ENCODE data around the gene LARP6. TPM values are rescaled to one million over a fixed set of nuclear protein-coding genes. Genes with fewer than 3 reads are reported as not detected.
A peak's percentile ranks its signal among the peaks of the same experiment; 100 is the strongest.
"Not testable (repeated sequence)": the region's sequence is repeated elsewhere in the genome, so short reads cannot be mapped to it uniquely, and the experiment has no call there.

LARP6 gene
- total RNA-seq, 1 donor from 2014 or later: 16.3 TPM

DNA sequence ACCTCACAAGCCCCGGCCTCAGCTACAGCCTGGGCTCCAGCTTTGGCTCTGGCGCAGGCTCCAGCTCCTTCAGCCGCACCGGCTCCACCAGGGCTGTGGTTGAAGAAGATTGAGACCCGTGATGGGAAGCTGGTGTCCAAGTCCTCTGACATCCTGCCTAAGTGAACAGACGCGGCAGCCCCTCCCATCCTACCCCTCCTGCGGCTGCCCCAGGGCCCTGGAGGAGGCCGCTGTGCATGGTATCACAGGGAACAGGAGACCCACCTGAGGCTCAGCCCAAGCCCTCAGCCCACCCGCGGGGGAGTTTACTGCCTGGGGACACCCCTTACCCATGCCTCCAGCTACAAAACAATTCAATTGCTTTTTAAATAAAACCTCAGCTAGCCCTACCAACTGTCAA lies 6.0 kb upstream of the LARP6 start:
- FAIRE-seq (no peak), DNase-seq (ENCODE audit: low spot score in 2 of 2) (no peak)

DNA sequence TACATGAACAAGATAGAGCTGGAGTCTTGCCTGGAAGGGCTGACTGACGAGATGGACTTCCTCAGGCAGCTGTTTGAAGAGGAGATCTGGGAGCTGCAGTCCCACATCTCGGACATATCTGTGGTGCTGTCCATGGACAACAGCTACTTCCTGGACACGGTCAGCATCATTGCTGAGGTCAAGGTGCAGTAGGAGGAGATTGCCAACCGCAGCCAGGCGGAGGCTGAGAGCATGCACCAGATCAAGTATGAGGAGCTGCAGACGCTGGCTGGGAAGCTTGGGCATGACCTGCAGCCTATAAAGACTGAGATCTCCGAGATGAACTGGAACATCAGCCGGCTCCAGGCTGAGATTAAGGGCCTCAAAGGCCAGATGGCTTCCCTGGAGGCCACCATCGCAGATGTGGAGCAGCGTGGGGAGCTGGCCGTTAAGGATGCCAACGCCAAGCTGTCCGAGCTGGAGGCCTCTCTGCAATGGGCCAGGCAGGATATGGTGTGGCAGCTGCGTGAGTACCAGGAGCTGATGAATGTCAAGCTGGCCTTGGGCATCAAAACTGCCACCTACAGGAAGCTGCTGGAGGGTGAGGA lies 5.5 kb upstream of the LARP6 start:
- FAIRE-seq (no peak), DNase-seq (ENCODE audit: low spot score in 2 of 2) (no peak)

DNA sequence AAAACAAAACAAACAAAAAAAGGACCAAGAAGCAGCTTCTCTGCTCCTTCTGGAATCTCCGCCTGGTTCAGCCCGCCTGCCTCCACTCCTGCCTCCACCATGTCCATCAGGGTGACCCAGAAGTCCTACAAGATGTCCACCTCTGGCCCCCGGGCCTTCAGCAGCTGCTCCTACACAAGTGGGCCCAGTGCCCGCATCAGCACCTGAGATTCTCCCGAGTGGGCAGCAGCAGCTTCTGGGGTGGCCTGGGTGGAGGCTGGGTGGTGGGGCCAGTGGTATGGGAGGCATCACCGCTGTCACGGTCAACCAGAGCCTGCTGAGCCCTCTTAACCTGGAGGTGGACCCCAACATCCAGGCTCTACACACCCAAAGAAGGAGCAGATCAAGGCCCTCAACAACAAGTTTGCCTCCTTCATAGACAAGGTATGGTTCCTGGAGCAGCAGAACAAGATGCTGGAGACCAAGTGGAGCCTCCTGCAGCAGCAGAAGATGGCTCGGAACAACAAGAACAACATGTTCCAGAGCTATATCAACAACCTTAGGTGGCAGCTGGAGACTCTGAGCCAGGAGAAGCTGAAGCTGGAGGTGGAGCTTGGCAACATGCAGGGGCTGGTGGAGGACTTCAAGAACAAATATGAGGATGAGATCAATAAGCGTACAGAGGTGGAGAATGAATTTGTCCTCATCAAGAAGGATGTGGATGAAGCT lies 4.8 kb upstream of the LARP6 start:
- not testable (repeated sequence) for DNase-seq (ENCODE audit: low spot score in 2 of 2); FAIRE-seq

DNA sequence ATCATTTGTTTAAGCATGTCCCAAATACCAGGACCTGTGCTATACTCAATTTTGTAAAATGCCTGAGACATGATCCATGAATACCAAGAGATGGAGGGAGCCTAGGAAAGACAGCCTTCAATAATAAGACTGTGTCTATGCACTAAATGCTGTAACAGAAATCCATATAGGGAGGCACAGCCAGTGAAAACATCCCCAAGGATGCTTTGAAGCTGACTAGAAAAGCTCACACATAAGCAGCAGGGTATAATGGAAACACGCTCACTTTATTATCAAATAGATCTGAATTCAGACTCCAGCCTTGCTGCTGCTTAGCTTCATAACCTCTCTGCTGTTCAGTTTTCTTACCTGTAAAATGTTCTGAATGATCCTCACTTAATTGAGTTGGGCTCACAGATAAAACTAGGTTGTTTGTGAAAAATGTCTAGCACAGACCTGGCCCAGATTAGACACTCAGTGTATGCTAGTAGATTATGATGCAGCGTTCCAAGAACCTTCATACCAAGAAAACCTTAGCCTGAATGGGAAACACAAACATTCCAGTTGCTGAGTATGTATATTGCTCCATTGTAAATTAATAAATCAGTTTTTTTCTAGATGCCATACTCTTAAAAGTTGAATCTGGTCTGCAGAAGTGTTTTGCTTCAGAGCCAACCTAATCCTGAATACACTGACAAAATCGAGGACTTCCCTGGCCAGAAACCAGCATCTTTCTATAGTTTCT lies 3.8 kb upstream of the LARP6 start:
- no peak for FAIRE-seq
- no peak for DNase-seq (ENCODE audit: low spot score in 2 of 2)

DNA sequence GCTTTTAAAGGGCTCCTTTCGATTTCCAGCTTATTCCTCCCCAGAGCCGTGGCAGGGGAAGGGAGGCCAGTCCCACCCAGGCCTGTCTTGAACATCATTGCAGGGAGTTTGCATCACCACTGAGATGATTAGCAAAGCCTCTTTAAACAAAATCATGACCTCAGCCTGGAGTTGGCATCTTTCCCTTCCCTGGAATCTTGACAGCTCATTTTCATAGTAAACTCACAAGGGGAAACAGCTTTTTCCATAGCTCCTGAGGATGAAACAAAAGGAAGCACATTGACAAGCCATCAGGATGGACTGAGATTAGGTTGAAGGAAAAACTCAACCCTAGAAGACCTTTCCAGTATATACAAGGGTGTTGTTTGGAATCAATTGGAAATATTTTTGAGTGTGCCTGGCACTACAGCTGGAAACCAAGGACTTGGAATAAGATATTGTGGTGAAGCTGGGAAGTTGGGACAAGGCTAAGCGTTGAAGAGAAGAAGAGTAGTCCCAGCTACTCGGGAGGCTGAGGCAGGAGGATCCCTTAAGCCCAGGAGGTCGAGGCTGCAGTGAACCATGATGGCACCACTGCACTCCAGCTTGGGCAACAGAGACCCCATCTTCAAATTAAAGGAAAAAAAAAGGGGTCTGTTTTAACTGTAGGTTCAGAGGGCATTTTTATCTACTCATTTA lies 3.1 kb upstream of the LARP6 start:
- DNase-seq (ENCODE audit: low spot score in 2 of 2): peak in 1 of 2 donors; percentile 44
- FAIRE-seq: no peak

DNA sequence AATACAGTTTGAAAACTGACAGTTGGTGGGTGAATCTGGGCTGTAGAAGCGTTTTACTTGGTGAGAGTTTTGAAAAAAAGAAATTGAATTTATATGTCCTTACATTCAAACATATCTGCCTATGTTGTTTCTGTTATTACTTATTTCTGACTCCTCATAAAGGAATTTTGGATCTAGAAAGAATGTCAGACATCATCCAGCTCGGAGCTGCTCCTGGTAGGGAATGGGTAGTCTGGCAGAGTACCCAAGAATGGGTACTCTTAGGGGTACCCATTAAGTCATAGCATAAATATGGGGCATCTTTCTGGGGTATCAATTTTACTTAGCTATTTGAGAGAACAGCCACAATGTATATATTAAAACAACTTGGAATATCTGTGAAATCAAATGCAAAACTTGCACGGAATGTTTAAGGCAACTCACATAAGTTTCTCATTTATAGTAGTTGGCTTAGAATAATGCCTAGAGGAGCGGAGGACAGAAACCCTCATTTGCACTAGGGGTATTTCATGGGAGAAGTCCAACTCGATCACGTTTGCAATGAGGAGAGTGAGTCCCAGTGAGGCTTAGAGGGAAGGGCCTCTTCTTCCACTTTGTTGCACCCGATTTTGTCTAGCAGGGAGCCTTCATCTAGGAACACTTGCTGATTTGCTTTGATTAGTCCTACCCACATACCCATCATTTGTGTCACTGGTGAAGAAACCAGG lies 2.4 kb upstream of the LARP6 start:
- FAIRE-seq (no peak), DNase-seq (ENCODE audit: low spot score in 2 of 2) (no peak)

DNA sequence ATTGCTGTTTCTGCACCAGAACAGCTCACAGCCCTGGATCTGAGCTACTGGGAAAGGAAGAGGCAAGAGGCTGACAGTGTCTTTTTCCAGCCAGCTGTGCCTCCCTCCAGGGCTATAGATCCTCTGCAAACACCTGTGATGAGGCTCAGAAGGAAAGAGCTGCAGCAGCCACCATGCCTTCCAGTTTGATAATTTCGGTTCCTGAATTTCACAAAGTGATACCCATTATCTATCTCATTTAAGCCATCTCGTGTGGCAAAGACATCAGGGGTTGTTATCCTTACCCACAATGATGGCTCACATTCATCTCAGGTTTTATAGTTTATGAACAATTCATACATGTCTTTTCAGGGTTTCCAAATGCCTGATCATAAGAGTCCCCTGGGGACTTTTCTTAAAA lies 1.8 kb upstream of the LARP6 start:
- FAIRE-seq: no peak
- no peak for DNase-seq (ENCODE audit: low spot score in 2 of 2)

DNA sequence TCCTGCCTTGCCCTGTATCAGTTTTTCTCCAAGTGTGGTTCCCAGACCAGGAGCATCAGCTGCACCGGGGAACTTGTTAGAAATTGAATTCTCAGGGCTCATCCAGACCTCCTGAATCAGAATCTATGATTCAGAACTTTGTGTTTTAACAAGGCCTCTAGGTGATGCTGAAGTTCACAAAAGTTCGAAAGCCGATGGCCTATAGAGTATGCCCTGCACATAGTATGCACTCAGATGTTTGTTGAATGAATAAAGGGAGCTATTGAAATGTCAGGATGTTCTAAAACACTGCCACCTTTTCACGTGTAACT lies 664 bp upstream of the LARP6 start:
- peak in 1 of 2 donors; percentile 59 for DNase-seq (ENCODE audit: low spot score in 2 of 2)
- no peak for FAIRE-seq

DNA sequence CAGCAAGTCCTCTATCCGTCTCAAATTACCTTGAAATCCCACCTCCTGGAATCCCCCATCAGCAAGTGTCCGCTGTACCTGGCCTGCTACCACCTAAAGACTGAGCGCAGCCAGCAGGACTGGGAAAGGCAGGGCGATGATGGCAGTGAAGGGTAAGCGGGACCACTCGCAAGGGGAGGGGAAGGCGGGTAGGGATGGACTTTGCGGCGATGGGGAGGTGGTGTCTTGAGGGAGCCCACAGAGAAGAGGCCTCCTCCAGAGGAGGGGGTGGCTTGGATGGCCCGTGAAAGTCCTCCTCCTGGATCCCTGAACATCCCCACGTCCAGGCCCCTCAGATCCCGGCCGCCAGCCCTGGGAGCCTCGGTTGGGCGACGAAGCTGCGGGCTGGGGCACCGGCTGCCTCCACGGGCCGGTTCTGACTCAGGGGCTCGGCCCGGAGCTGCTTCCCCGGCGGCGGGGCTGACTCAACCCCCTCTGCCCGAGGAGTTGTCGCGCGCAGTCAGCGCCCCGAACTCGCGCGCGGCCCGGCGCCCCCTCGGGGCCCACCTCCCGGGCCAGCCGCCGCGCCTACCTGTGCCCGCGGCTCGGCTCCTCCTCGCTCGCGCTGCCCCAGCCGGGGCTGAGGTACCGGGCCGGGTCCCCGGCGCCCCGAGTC lies 512 bp downstream of the LARP6 start:
- FAIRE-seq (no peak), DNase-seq (ENCODE audit: low spot score in 2 of 2) (peak; percentile 47 to 54)

DNA sequence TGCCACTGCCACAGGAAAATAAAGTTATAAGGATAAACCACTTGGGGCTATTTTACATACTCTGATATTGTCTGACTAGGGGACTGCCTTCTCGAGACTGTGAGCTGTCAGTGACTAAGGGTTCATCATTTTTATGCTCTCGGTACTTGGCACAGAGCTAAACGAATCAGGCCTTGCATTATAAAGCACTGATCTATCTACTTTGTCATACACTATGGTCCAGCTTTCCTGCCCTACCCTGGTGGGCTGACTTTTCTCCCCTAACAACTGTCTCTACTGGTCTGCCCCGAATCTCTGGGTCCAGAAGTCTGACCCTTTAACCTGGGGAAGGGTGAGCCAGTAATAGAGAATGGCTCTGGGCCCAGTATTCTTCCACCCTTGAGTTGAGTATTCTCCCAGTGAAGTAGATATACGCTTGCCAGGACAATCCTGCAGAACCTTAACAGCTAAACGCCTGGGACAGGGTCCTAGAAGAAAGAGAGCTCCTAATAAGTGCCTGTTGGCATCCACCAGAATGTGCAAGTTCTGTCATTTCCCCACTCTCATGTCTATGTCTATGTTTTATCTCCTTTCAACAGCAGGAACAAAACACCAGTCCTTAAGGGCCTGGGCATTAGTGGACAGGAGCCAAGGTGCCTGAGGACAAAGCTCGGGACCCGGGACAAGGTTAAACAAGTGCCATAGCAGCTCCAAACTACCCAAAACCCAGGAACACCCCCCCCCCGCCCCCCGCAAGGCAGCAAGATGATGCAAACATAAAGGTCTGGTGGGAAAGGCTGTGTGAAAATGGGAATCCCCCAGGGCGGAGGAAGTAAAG lies 1.2 kb downstream of the LARP6 start:
- no peak for FAIRE-seq
- DNase-seq (ENCODE audit: low spot score in 2 of 2): peak in 1 of 2 donors; percentile 50

DNA sequence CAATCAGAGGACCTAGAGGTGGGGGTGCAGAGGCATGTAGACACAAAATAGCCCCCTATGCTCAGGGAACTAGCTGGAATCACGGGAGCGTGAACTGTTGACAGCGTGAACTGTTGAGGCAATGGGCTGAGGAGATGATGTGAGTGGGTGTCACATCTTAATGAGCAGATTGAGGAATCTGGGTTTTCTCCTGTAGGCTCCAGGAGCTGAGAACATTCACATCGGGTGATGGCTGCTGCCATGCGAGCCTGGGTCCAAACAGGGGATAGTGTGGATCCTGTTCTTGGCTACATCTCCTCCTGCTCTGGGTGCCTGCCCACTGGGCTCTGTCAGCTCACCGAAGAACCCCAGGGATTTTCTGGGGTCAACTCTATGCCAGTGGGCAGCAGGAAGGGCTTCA lies 2.1 kb downstream of the LARP6 start:
- FAIRE-seq (no peak), DNase-seq (ENCODE audit: low spot score in 2 of 2) (no peak)

DNA sequence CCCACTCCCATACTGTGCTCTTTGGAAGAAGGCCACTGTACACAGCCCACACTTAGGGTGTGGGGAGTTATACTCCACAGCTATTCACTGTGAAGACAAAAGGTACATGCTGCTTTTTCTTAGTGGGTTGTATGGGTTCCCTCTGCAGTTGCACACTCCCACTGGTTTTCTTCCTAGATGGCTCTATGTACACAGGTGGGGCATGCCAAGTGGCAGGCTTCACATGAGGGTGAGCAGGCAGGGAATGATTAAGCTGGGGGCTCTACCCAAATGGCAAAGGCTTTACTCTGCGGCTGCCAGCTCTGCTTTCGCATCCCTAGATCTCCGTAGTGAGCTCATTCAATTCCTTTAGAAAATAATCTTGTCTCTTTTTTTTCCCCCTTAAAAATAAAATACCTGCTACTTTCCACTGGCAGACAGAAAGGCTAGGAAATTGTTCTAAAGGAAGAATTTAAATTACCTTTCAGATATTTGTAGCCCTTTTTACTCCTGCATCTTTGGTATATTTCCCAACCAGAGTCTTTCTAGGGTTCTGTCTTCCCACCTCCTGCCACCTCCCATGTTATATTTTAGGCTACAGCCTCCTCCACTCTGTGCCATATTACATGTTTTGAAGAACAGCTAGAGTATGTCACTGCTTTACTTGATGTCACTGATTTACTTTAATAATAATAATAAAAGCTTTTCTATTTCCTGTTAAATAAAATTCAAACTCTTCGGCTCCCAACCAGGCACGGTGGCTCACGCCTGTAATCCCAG lies 8.2 kb downstream of the LARP6 start:
- DNase-seq (ENCODE audit: low spot score in 2 of 2) (no peak), FAIRE-seq (no peak)

DNA sequence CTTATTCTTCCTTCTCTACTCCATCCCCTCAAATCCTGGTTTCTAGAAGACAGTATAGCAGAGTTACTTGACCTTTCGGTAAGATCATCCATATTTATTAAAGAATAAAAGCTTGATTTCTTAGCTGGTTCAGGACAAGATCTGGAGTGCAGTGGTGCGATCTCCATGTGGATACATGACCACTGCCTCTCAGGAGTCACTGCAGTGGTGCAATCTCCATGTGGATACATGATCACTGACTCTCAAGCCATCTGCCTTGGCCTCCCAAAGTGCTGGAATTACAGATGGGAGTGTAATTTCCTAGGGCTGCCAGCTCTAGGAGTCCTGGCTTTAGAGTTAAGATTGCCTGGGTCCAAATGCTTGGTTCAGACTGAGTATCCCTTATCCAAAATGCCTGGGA lies 16.5 kb downstream of the LARP6 start:
- FAIRE-seq: no peak

DNA sequence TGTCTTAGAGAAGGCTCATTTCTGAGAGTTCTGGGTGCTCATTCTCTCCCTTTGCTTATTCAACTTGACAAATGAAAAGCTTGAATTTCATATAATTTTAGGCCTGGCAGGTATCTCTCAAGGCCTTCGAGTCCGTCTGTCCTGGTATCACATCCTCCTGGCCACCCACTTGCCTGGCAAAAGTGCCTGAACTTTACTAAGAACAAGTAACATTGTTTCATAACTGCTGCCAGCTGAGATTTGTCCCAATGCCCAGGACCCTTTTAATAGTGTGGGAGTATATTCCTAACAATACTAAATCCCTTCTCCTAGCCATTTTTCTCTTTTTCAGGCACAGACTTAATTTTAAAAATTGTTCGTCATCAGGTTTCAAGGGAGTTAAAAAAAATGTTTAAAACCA lies 18.1 kb downstream of the LARP6 start:
- FAIRE-seq (no peak), DNase-seq (ENCODE audit: low spot score in 2 of 2) (no peak)

More for the DNA sequence above, 16.5 kb downstream of the LARP6 start:
- no peak for DNase-seq (ENCODE audit: low spot score in 2 of 2)

DNA sequence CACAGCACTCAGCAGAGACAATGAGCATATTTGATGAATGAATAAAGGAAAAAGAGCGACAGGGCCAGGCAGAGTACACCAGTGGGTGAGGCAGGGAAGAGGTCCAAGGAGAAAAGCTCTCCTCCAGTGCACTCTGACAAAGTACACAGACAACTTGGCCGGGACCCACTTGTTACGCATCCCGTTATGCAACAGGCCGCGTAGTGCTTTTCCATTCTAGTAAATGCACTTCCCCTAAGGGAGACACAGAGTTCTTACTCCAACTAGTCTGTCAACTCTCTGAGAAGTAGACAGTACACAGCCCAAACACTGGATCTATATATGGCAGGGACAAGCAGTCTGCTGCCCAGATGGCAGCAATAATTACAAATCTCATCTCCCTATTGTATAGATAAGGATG lies 18.5 kb downstream of the LARP6 start:
- FAIRE-seq (no peak), DNase-seq (ENCODE audit: low spot score in 2 of 2) (no peak)

DNA sequence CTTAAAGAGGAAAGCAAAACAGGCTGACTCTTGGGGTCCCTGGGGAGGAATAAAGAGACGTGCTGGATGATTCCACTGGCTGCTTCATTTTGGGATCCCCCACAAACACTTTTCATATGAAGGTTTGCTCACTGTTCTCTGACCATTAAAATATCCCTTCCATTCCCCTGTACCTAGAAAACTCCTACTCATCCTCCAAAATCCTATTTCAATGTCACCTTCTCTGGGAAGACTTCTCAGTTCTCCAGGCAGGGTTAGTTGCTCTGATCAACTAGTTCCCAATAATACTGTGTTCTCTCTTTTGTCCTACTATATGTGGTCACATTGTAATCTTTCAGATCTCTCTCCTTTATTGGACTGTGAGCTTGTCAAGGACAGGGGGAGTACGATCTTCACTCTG lies 19.0 kb downstream of the LARP6 start:
- FAIRE-seq: no peak

DNA sequence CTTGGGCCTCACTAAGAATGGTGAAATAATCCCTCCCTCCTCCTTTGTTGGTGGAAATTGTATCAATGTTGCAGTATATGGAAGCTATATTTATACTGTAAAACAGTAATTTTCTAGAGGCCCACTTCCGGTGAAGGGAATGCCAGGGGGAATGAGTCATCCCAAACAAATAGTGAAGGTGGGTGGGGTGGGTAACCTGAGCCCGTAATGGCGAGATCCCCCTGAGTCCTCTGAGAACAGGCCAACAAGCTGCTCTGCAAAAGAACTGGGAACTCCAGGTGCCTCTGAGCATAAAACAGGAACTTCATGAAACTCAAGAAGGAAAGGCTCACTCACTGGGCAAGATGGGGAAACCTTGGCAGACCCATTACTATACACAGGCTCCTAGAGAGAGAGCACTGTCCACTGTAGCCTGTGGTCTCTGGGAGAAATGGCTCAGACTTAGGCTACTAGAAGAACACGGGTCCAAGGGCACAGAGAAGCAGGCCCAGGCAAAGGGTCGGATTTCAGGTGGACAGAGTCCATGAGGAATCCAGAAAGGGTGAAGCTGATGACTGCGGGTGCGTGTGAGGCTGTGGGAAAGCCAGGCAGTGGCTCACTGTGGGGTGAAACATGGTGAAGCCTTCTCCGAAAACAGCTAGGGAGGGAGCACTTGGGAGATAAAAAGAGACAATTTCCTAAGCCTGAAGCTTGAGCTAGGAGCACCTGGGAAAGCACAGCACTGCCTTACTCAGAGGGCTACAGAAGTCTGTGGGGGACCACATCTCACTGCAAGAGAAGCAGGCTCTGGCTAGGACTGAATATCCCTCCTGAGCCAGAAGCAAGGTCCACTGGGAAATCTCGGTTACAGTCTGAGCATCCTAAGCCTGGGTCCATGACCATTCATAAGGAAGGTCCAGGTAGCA lies 19.8 kb downstream of the LARP6 start:
- FAIRE-seq (no peak), DNase-seq (ENCODE audit: low spot score in 2 of 2) (no peak)

More for the DNA sequence above, 19.0 kb downstream of the LARP6 start:
- no peak for DNase-seq (ENCODE audit: low spot score in 2 of 2)

DNA sequence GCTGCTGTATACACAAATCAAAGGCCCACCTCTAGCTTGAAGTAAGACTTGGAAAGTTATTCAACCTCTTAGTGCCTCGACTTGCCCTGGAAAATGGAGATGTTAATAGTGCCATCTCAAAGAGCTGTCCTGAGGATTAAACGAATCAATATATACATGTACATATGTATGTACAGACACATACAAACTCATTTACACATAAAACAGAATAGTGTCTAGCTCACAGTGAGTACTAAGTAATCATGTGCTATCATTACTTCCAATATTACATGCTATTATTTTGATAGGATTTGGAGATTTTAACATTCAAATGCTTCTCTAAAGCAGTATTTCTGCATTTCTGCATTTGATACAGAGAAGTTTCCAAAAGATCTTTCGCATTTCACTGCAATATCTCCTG lies 20.5 kb downstream of the LARP6 start:
- DNase-seq (ENCODE audit: low spot score in 2 of 2) (no peak), FAIRE-seq (no peak)
